ENCODE measurements around the gene MAP2K6. TPM values are rescaled to one million over a fixed set of nuclear protein-coding genes. Genes with fewer than 3 reads are reported as not detected.

MAP2K6 gene
- total RNA-seq, 2 experiments from 2014 or later, result 2.4 to 2.7 TPM

GRCh38 chr17:69505740-69506139, 91.2 kb downstream of the MAP2K6 start:
- intact Hi-C loops (cut with micrococcal nuclease), result loop anchor here (10.0 kb wide), 1 partner anchor 91 kb away; the partner anchor contains the start of gene MAP2K6
- Mint-ChIP-seq H3K4me3 (no peak overlapping the region), H3K27me3 (ENCODE audit: low read depth) (no peaks in the 10 kb centered on the region), H3K27ac (no peak overlapping the region), H3K4me1 (ENCODE audit: low read depth) (peaks cover 18% of the 10 kb centered on the region), H3K9me3 (no peaks in the 10 kb centered on the region), H3K36me3 (ENCODE audit: low read depth) (peaks cover under 1% of the 10 kb centered on the region)
- CTCF ChIA-PET, result interaction anchor here (0.6 to 0.9 kb wide), 2 partner anchors 91 to 170 kb away, joined by 3 to 4 read pairs; partner anchors contain the start of gene MAP2K6
- no peak for DNase-seq

- Mint-ChIP-seq H3K36me3 (ENCODE audit: low read depth) (peaks cover 1% of the 10 kb centered on the region), H3K4me1 (ENCODE audit: low read depth) (peaks cover 17% of the 10 kb centered on the region), H3K4me3 (no peak overlapping the region), H3K9me3 (no peaks in the 10 kb centered on the region), H3K27ac (no peak overlapping the region), H3K27me3 (ENCODE audit: low read depth) (no peaks in the 10 kb centered on the region)
- CTCF ChIA-PET, result interaction anchor here (0.7 to 0.9 kb wide), 2 partner anchors 68 to 92 kb away, joined by 3 read pairs; partner anchors contain the start of gene MAP2K6
- DNase-seq, result no peak
- intact Hi-C loops (cut with micrococcal nuclease), result loop anchor here (10.0 kb wide), 1 partner anchor 92 kb away; the partner anchor contains the start of gene MAP2K6
Measured at GRCh38 chr17:69506489-69506888, 92.0 kb downstream of the MAP2K6 start.

GRCh38 chr17:69508814-69509213, 94.3 kb downstream of the MAP2K6 start:
- peaks cover 2% of the 10 kb centered on the region for H3K4me1 Mint-ChIP-seq (ENCODE audit: low read depth)
- intact Hi-C loops (cut with micrococcal nuclease), result loop anchor here (10.0 kb wide), 1 partner anchor 94 kb away; the partner anchor contains the start of gene MAP2K6
- no peak overlapping the region for H3K27ac Mint-ChIP-seq
- H3K27me3 Mint-ChIP-seq (ENCODE audit: low read depth), result no peaks in the 10 kb centered on the region
- CTCF ChIA-PET, result interaction anchor here (0.8 kb wide), 1 partner anchor 13 kb away, joined by 4 read pairs; no protein-coding TSS in a partner anchor
- DNase-seq, result no peak
- H3K4me3 Mint-ChIP-seq, result no peak overlapping the region
- peaks cover 3% of the 10 kb centered on the region for H3K36me3 Mint-ChIP-seq (ENCODE audit: low read depth)
- no peaks in the 10 kb centered on the region for H3K9me3 Mint-ChIP-seq

GRCh38 chr17:69511250-69511649, 96.8 kb downstream of the MAP2K6 start:
- intact Hi-C loops (cut with micrococcal nuclease), result no loop called here
- Mint-ChIP-seq H3K4me3 (no peak overlapping the region), H3K4me1 (ENCODE audit: low read depth) (peaks cover 2% of the 10 kb centered on the region), H3K27me3 (ENCODE audit: low read depth) (no peaks in the 10 kb centered on the region), H3K9me3 (no peaks in the 10 kb centered on the region), H3K27ac (no peak overlapping the region), H3K36me3 (ENCODE audit: low read depth) (peaks cover 3% of the 10 kb centered on the region)
- CTCF ChIA-PET, result interaction anchor here (0.8 to 2.1 kb wide), 6 partner anchors 8 to 17 kb away, joined by 3 to 6 read pairs (median 3); no protein-coding TSS in a partner anchor
- no peak for DNase-seq

GRCh38 chr17:69512946-69513345, 98.4 kb downstream of the MAP2K6 start:
- Mint-ChIP-seq H3K27me3 (ENCODE audit: low read depth) (no peaks in the 10 kb centered on the region), H3K9me3 (no peaks in the 10 kb centered on the region)

GRCh38 chr17:69516225-69516624, 101.7 kb downstream of the MAP2K6 start:
- Mint-ChIP-seq H3K27me3 (ENCODE audit: low read depth) (no peaks in the 10 kb centered on the region), H3K9me3 (no peaks in the 10 kb centered on the region), H3K36me3 (ENCODE audit: low read depth) (peaks cover 24% of the 10 kb centered on the region), H3K4me1 (ENCODE audit: low read depth) (no peaks in the 10 kb centered on the region), H3K4me3 (no peak overlapping the region), H3K27ac (no peak overlapping the region)
- intact Hi-C loops (cut with micrococcal nuclease), result no loop called here
- CTCF ChIA-PET, result interaction anchor here (1.5 kb wide), 1 partner anchor 9 kb away, joined by 7 read pairs; no protein-coding TSS in a partner anchor
- DNase-seq, result no peak

More at GRCh38 chr17:69512946-69513345, 98.4 kb downstream of the MAP2K6 start:
- CTCF ChIA-PET, result interaction anchor here (0.9 to 2.1 kb wide), 4 partner anchors 10 to 120 kb away, joined by 3 to 6 read pairs (median 4); no protein-coding TSS in a partner anchor
- H3K36me3 Mint-ChIP-seq (ENCODE audit: low read depth), result peaks cover 9% of the 10 kb centered on the region
- DNase-seq, result no peak
- intact Hi-C loops (cut with micrococcal nuclease), result no loop called here
- H3K4me1 Mint-ChIP-seq (ENCODE audit: low read depth), result no peaks in the 10 kb centered on the region
- no peak overlapping the region for H3K4me3 Mint-ChIP-seq
- H3K27ac Mint-ChIP-seq, result no peak overlapping the region

- CTCF ChIA-PET, result no interaction called here
- DNase-seq, result no peak
Measured at GRCh38 chr17:69516911-69517310, 102.4 kb downstream of the MAP2K6 start.

GRCh38 chr17:69518951-69519350, 104.5 kb downstream of the MAP2K6 start:
- H3K27me3 Mint-ChIP-seq (ENCODE audit: low read depth), result no peaks in the 10 kb centered on the region
- no peak overlapping the region for H3K27ac Mint-ChIP-seq
- H3K36me3 Mint-ChIP-seq (ENCODE audit: low read depth), result peaks cover 28% of the 10 kb centered on the region

More at GRCh38 chr17:69516911-69517310, 102.4 kb downstream of the MAP2K6 start:
- Mint-ChIP-seq H3K27me3 (ENCODE audit: low read depth) (no peaks in the 10 kb centered on the region), H3K4me3 (no peak overlapping the region), H3K4me1 (ENCODE audit: low read depth) (no peaks in the 10 kb centered on the region), H3K27ac (no peak overlapping the region), H3K9me3 (no peaks in the 10 kb centered on the region), H3K36me3 (ENCODE audit: low read depth) (peaks cover 26% of the 10 kb centered on the region)
- intact Hi-C loops (cut with micrococcal nuclease), result no loop called here

GRCh38 chr17:69523244-69523861, 108.9 kb downstream of the MAP2K6 start:
- Mint-ChIP-seq H3K9me3 (no peaks in the 10 kb centered on the region), H3K4me3 (no peak overlapping the region), H3K4me1 (ENCODE audit: low read depth) (no peaks in the 10 kb centered on the region), H3K27me3 (ENCODE audit: low read depth) (no peaks in the 10 kb centered on the region), H3K36me3 (ENCODE audit: low read depth) (peaks cover 30% of the 10 kb centered on the region), H3K27ac (no peak overlapping the region)
- intact Hi-C loops (cut with micrococcal nuclease), result loop anchor here (1.0 to 5.0 kb wide), 4 partner anchors 106 to 277 kb away; no protein-coding TSS in a partner anchor
- CTCF ChIA-PET, result interaction anchor here (0.6 to 2.0 kb wide), 9 partner anchors 11 to 1077 kb away, joined by 3 to 7 read pairs (median 4); partner anchors contain the start of gene MAP2K6
- DNase-seq, result peak; percentile 33

More at GRCh38 chr17:69518951-69519350, 104.5 kb downstream of the MAP2K6 start:
- intact Hi-C loops (cut with micrococcal nuclease), result no loop called here
- H3K9me3 Mint-ChIP-seq, result no peaks in the 10 kb centered on the region
- DNase-seq, result no peak
- H3K4me1 Mint-ChIP-seq (ENCODE audit: low read depth), result no peaks in the 10 kb centered on the region
- H3K4me3 Mint-ChIP-seq, result no peak overlapping the region
- CTCF ChIA-PET, result interaction anchor here (0.8 to 1.4 kb wide), 2 partner anchors 124 to 184 kb away, joined by 3 to 7 read pairs; no protein-coding TSS in a partner anchor

- Mint-ChIP-seq H3K36me3 (ENCODE audit: low read depth) (peaks cover 21% of the 10 kb centered on the region), H3K4me1 (ENCODE audit: low read depth) (no peaks in the 10 kb centered on the region)
- intact Hi-C loops (cut with micrococcal nuclease), result loop anchor here (5.0 kb wide), 4 partner anchors 82 to 1027 kb away; no protein-coding TSS in a partner anchor
Measured at GRCh38 chr17:69524854-69525253, 110.4 kb downstream of the MAP2K6 start.

GRCh38 chr17:69525920-69526841, 111.7 kb downstream of the MAP2K6 start:
- H3K36me3 Mint-ChIP-seq (ENCODE audit: low read depth), result peaks cover 21% of the 10 kb centered on the region
- peak; percentile 43 for DNase-seq
- H3K27ac Mint-ChIP-seq, result no peak overlapping the region
- intact Hi-C loops (cut with micrococcal nuclease), result loop anchor here (1.0 to 5.0 kb wide), 4 partner anchors 81 to 1096 kb away; no protein-coding TSS in a partner anchor
- no peaks in the 10 kb centered on the region for H3K9me3 Mint-ChIP-seq
- no peaks in the 10 kb centered on the region for H3K4me1 Mint-ChIP-seq (ENCODE audit: low read depth)
- H3K4me3 Mint-ChIP-seq, result no peak overlapping the region
- no peaks in the 10 kb centered on the region for H3K27me3 Mint-ChIP-seq (ENCODE audit: low read depth)
- CTCF ChIA-PET, result interaction anchor here (0.6 to 2.5 kb wide), 7 partner anchors 9 to 201 kb away, joined by 3 to 11 read pairs (median 5); partner anchors contain the start of gene MAP2K6

More at GRCh38 chr17:69524854-69525253, 110.4 kb downstream of the MAP2K6 start:
- CTCF ChIA-PET, result interaction anchor here (0.6 to 2.5 kb wide), 15 partner anchors 8 to 338 kb away, joined by 3 to 11 read pairs (median 4); partner anchors contain the start of gene MAP2K6
- H3K27me3 Mint-ChIP-seq (ENCODE audit: low read depth), result no peaks in the 10 kb centered on the region
- no peak overlapping the region for H3K4me3 Mint-ChIP-seq
- DNase-seq, result no peak
- no peaks in the 10 kb centered on the region for H3K9me3 Mint-ChIP-seq
- no peak overlapping the region for H3K27ac Mint-ChIP-seq

All from activated naive CD4-positive, alpha-beta T cell treated with anti-CD3 and anti-CD28 coated beads for 36 hours (primary cell).